Gastrocnemius medialis (tissue), 4 donors: Measurements from ENCODE around the gene GRID1. TPM values are rescaled to one million over a fixed set of nuclear protein-coding genes. Genes with fewer than 3 reads are reported as not detected.

Experiments
- ATAC-seq, 2 donors: fragments of 150-250 bp; one replicate each; pipeline ENCODE4 v1.9.1; 2016
- DNase-seq, 2 donors: peaks; one replicate each; pipeline ENCODE4 v3.0.0-alpha.2; 2019
- H3K27ac ChIP-seq, 4 donors: fragments of 200-600 bp; sonication (generic); 1 replicate in 1 of 4; 2 replicates in 3 of 4; pipeline ENCODE4 v1.5.1; 2016 to 2018; ENCODE audit warnings: mild to moderate bottlenecking in 2 of 4, moderate library complexity in 1 of 4
- H3K27me3 ChIP-seq, 3 donors: fragments of 200-600 bp; sonication (generic) in 2 of 3; 1 replicate in 1 of 3; 2 replicates in 2 of 3; pipeline versions ENCODE4 v1.5.1 to v1.6.0; 2016 to 2019; ENCODE audit warnings: mild to moderate bottlenecking in 1 of 3, moderate library complexity in 1 of 3
- H3K36me3 ChIP-seq, 2 donors: fragments of 200-600 bp; sonication (generic) in 1 of 2; one replicate each; pipeline ENCODE4 v1.5.1; 2017 to 2018
- H3K4me1 ChIP-seq, 2 donors: fragments of 200-600 bp; sonication (generic) in 1 of 2; one replicate each; pipeline ENCODE4 v1.5.1; 2016 to 2017; ENCODE audit warnings: mild to moderate bottlenecking in 2 of 2
- H3K4me3 ChIP-seq, 4 donors: fragments of 200-600 bp; sonication (generic) in 3 of 4; 1 replicate in 1 of 4; 2 replicates in 3 of 4; pipeline ENCODE4 v1.5.1; 2016 to 2019; ENCODE audit warnings: mild to moderate bottlenecking in 2 of 4
- H3K9me3 ChIP-seq, 3 donors: fragments of 200-600 bp; sonication (generic) in 2 of 3; 1 replicate in 1 of 3; 2 replicates in 2 of 3; pipeline ENCODE4 v1.5.1; 2016 to 2019
- POLR2A ChIP-seq, 2 donors: fragments of 450-650 bp; IDR thresholded peaks; one replicate each; pipeline ENCODE4 v1.6.1; 2017; ENCODE audit warnings: antibody characterized with exemption in 2 of 2, mild to moderate bottlenecking in 2 of 2, moderate library complexity in 2 of 2
- in situ Hi-C, 4 donors: fragments of 200-750 bp; cut with MboI; loops; one replicate each; pipeline versions ENCODE4 v1.15.0 to v1.8.0; 2017; ENCODE audit warnings: low sequenced_read_pairs in 4 of 4
- intact Hi-C: fragments of 100-400 bp; cut with DNase I; formaldehyde crosslinking; loops from one replicate; pipeline ENCODE4 v1.15.1; 2023; ENCODE audit warnings: low total_unique reads
- total RNA-seq, 4 donors: library from RNA; depleted of rRNA; stranded (reverse); fragments of >200 nt; gene quantifications; one replicate each; pipeline versions ENCODE4 v1.1.0 to v1.2.3, GENCODE V29; 2016
- TF ChIP-seq, protein P1 (sequence below), 5 experiments: fragments of 450-650 bp in 3 of 5; fragments of 200-600 bp in 2 of 5; sonication (generic) in 2 of 5; IDR thresholded peaks in 4 of 5; conservative IDR thresholded peaks in 1 of 5; 1 replicate in 4 of 5; 2 replicates in 1 of 5; pipeline ENCODE4 v1.5.1; 2016 to 2019; ENCODE audit warnings: antibody characterized with exemption in 5 of 5, mild to moderate bottlenecking in 3 of 5, moderate library complexity in 3 of 5

Gene GRID1
- total RNA-seq, 4 donors from 2014 or later: 0.17 to 1.4 (median 0.79) TPM

DNA sequence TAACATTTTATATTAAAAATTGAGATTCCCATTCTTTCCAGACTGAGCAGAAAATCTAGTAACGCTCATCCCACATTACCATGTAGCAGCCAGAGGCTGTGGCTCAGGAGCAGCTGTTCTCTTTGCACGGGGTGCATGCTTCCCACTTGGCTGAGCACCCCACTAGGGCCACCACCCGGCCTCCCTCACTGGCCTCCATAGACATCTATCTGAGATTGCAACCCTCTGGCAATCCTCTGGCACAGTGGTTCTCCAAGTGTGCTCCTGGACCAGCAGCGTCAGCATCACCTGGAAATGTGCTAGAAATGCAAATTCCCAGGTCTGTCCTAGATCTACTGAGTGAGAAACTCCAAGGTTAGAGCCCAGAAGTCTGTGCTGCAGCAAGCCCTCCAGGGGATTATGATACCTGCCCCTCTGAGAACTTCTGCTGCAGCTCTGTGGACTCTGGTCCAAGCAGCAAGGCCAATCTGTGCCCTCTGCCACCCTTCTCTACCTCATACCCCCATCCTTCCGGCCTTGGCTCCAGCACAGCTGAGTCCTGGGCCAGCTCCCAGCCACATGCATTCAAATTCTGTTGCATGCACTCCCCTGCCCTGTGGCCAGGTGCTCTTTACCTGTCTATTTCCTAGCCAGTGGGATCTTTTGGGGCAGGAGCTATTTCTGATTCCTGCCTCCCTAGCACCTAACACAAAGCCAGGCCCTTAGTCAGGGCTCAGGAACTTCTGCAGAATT, 301.5 kb downstream of the GRID1 start:
- Histone ChIP-seq H3K4me3 (no peak overlapping the region), H3K36me3 (no peaks in the 10 kb centered on the region), H3K4me1 (no peaks in the 10 kb centered on the region), H3K27ac (no peak overlapping the region), H3K27me3 (no peaks in the 10 kb centered on the region), H3K9me3 (no peaks in the 10 kb centered on the region)
- intact Hi-C loops: no loop called here
- in situ Hi-C loops: no loop called here
- ATAC-seq: no peak
- TF ChIP-seq POLR2A (IDR thresholded peaks at IDR 0.05): no peak
- TF ChIP-seq, protein P1, sequence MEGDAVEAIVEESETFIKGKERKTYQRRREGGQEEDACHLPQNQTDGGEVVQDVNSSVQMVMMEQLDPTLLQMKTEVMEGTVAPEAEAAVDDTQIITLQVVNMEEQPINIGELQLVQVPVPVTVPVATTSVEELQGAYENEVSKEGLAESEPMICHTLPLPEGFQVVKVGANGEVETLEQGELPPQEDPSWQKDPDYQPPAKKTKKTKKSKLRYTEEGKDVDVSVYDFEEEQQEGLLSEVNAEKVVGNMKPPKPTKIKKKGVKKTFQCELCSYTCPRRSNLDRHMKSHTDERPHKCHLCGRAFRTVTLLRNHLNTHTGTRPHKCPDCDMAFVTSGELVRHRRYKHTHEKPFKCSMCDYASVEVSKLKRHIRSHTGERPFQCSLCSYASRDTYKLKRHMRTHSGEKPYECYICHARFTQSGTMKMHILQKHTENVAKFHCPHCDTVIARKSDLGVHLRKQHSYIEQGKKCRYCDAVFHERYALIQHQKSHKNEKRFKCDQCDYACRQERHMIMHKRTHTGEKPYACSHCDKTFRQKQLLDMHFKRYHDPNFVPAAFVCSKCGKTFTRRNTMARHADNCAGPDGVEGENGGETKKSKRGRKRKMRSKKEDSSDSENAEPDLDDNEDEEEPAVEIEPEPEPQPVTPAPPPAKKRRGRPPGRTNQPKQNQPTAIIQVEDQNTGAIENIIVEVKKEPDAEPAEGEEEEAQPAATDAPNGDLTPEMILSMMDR (IDR thresholded peaks at IDR 0.05 in 4 of 5, conservative IDR thresholded peaks at IDR 0.05 in 1 of 5): no peak
- no peak for DNase-seq

DNA sequence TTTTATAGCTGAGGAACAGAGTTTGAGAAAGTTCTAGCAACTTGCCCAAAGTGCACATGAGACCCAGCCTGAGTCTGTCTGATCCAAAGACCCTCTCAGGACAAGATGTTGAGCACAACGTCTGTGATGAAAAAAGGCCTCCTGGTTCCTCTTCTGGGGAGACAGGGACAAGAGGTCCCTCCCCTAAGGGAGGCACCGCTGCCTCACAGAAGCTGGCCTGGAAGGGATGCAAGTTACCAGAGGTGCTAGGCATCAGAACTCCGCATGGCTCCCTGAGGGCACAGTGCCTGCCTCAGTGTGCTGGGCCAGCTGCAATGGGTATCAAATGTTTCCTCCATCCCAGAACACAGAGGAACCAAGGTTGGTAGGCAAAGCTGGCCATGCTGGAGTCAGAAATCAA, 302.4 kb downstream of the GRID1 start:
- DNase-seq: no peak
- no peak overlapping the region for H3K4me3 ChIP-seq
- H3K27ac ChIP-seq: no peak overlapping the region
- H3K27me3 ChIP-seq: no peaks in the 10 kb centered on the region
- no peak for ATAC-seq
- H3K36me3 ChIP-seq: no peaks in the 10 kb centered on the region
- H3K4me1 ChIP-seq: no peaks in the 10 kb centered on the region
- intact Hi-C loops: no loop called here
- in situ Hi-C loops: no loop called here
- TF ChIP-seq, protein P1 (IDR thresholded peaks at IDR 0.05 in 4 of 5, conservative IDR thresholded peaks at IDR 0.05 in 1 of 5): no peak
- TF ChIP-seq POLR2A (IDR thresholded peaks at IDR 0.05): no peak
- H3K9me3 ChIP-seq: no peaks in the 10 kb centered on the region

DNA sequence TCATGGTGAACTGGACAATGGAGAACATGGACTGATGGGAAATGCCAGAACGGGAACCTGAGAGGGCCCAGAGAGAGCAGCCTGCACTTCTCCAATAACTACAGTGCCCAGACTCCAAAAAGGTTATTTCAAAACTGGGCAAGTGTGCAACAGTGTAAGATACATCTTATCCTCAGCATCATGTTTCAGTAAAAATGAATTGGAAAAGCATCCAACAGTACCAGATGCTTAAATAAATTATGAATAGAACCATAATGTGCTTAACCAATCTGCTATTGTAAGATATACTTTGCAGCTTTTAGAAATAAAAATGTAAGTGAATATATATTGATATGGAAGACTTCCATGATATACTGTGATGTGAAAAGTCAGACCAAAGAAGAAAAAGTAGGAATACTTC, 303.3 kb downstream of the GRID1 start:
- no peaks in the 10 kb centered on the region for H3K36me3 ChIP-seq
- no peaks in the 10 kb centered on the region for H3K4me1 ChIP-seq
- intact Hi-C loops (no loop called here), in situ Hi-C loops (no loop called here)
- no peak for TF ChIP-seq POLR2A (IDR thresholded peaks at IDR 0.05)
- TF ChIP-seq, protein P1 (IDR thresholded peaks at IDR 0.05 in 4 of 5, conservative IDR thresholded peaks at IDR 0.05 in 1 of 5): no peak
- H3K4me3 ChIP-seq: no peak overlapping the region
- H3K27me3 ChIP-seq: no peaks in the 10 kb centered on the region
- no peak for DNase-seq
- no peak for ATAC-seq
- H3K9me3 ChIP-seq: no peaks in the 10 kb centered on the region
- no peak overlapping the region for H3K27ac ChIP-seq

DNA sequence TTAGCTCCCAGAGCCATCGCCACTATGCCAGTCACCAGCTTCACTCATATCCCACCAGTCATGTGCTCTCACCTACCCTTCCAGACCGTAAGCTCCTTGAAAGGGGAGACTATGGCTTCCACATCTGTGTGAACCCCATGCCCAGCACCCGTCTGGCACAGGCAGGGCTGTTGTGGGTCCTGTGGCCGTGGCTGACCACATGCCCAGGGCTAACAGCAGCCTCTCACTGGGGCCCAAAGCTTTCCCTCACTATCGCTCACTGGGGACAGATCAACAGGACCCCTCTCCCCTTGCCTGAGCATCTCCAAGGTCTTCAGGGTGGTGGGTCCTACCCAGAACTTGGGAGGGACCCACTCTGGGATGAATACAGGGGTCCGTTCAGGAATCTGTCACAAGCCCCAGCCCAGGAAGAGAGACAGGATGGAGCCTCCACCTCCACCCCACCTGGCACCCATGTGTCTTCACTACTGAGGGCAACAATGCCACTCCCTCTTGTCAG, 303.9 kb downstream of the GRID1 start:
- no peak for ATAC-seq
- intact Hi-C loops: no loop called here
- no peaks in the 10 kb centered on the region for H3K9me3 ChIP-seq
- H3K27me3 ChIP-seq: no peaks in the 10 kb centered on the region
- no peaks in the 10 kb centered on the region for H3K36me3 ChIP-seq
- H3K4me3 ChIP-seq: no peak overlapping the region
- in situ Hi-C loops: no loop called here
- H3K4me1 ChIP-seq: no peaks in the 10 kb centered on the region
- TF ChIP-seq, protein P1 (IDR thresholded peaks at IDR 0.05 in 4 of 5, conservative IDR thresholded peaks at IDR 0.05 in 1 of 5): no peak
- no peak for TF ChIP-seq POLR2A (IDR thresholded peaks at IDR 0.05)
- no peak overlapping the region for H3K27ac ChIP-seq
- no peak for DNase-seq

DNA sequence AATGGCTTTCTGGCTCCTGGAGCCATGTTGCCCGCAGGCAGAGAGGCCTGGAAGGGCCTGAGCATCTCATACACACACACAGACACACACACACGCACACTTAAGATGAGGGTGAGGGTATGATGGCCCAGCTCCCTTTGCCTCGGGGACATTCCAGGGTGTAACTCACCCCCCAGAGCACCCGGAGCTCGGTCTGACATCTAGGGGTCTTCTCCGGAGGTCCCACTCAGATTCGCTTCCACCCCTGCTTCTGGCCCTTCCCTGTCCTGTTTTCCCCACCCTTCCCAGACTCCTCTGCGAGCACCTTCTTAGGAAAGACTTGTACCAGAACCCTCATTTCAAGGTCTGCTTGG, 304.4 kb downstream of the GRID1 start:
- H3K9me3 ChIP-seq: no peaks in the 10 kb centered on the region
- H3K27ac ChIP-seq: no peak overlapping the region
- no peak for DNase-seq
- TF ChIP-seq, protein P1 (IDR thresholded peaks at IDR 0.05 in 4 of 5, conservative IDR thresholded peaks at IDR 0.05 in 1 of 5): no peak
- no peak for TF ChIP-seq POLR2A (IDR thresholded peaks at IDR 0.05)
- intact Hi-C loops: no loop called here
- no peak overlapping the region for H3K4me3 ChIP-seq
- no peak for ATAC-seq
- H3K36me3 ChIP-seq: no peaks in the 10 kb centered on the region
- H3K27me3 ChIP-seq: no peaks in the 10 kb centered on the region
- in situ Hi-C loops: no loop called here
- H3K4me1 ChIP-seq: no peaks in the 10 kb centered on the region
